Left cardiac atrium (tissue), 4 donors: ENCODE measurements around the gene DGKD. TPM values are rescaled to one million over a fixed set of nuclear protein-coding genes. Genes with fewer than 3 reads are reported as not detected.

Source experiments
- ATAC-seq, 2 donors: fragments of 200-7000 bp; cut with Tn5 transposase; one replicate each; pipeline ENCODE4 v1.9.1; 2020; ENCODE audit warnings: mild to moderate bottlenecking in 2 of 2, moderate library complexity in 2 of 2
- DNase-seq: peaks from one replicate; pipeline ENCODE4 v3.0.0-alpha.2; 2020
- intact Hi-C, 2 donors: fragments of 100-400 bp; cut with DNase I; formaldehyde crosslinking; loops; one replicate each; pipeline versions ENCODE4 v1.14.1 to v1.15.1; 2022 to 2023
- total RNA-seq, 2 donors: library from RNA; stranded (reverse); fragmentation: NEBNext Ultra II Directional; extraction: Animal tissue kit (Norgen Biotek cat#: 25700); gene quantifications; one replicate each; pipeline ENCODE4 v1.2.1, GENCODE V29; 2021
- donor health status: DM: no; HTN: yes; CAD: no.
- donor health status: DM: no; HTN: yes; CAD: no; lungs with severe emphysema.
- donor health status: DM: yes; HTN: yes; CAD: no.
- donor health status: Dilated cardiomyopathy.

Gene DGKD
- total RNA-seq, 2 donors from 2014 or later: 31.9 to 64.9 TPM

DNA sequence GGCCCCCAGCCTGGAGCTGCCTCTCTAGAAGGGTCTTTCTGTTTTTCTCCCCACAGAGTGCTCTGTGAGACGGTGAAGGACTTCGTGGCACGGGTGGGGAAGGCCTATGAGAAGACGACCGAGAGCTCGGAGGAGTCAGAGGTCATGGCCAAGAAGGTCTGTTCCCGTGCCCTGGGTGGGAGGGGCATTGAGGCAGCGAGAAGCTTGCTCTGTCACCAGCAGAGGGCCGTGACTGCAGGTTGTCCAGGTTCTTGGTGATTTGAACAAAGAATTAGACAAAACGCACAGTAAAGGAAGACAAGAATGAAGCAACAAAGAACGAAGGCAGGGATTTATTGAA is 93.9 kb downstream of the DGKD start:
- intact Hi-C loops: no loop called here
- DNase-seq (peak; percentile 10), ATAC-seq (no peak)

DNA sequence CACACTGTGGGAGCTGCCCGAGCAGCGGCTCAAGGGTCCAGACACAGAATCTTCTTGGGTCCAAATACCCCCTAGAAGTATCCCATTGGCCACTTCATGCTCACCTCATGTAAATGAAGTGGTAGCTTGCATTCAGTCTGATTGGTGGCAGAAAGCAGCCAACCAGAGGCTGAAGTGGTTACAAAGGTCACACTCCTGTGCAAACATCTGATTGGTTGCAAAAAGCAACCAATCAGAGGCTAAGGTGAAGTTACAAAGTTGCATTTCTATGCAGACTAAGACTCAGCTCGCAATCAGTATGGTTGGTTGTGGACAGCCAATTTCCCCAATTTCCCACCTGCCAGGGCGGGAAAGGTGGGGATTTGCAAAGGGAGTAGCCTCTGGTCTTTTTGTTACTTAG is 94.3 kb downstream of the DGKD start:
- ATAC-seq (no peak), DNase-seq (no peak)
- intact Hi-C loops: no loop called here

DNA sequence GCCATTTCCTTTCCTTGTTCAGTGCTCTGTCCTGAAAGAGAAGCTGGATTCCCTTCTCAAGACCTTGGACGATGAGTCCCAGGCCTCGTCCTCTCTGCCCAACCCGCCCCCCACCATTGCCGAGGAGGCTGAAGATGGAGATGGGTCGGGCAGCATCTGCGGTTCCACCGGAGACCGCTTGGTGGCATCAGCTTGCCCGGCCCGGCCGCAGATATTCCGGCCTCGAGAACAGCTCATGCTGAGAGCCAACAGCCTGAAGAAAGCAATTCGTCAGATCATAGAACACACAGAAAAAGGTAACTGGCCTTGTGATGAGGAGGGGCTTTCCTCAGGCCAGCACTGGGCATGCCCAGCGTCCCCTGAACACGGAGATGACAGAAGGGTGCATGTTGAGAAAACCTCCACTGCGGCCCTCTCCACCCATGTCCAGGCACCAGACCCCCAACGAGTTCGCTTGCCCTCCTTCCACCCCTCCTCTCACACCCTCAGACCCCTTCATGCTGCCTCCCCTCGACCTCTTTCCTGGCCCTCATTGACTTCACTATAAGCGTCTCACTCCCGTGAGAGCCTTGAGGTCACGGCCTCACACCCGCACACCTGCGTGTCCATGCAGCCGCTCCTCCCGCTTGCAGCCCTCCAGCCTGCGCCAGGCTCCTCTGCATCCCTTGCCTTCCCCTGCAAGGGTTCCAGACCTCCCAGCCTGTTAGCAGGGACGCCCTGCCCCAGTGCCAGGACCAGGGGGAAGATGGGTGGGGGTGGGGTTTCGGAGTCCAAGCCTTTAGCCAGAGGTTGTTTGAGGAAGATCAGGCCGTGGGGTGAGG is 95.0 kb downstream of the DGKD start:
- intact Hi-C loops: no loop called here
- peak; percentile 35 for DNase-seq
- peak in 1 of 2 donors; percentile 43 for ATAC-seq

DNA sequence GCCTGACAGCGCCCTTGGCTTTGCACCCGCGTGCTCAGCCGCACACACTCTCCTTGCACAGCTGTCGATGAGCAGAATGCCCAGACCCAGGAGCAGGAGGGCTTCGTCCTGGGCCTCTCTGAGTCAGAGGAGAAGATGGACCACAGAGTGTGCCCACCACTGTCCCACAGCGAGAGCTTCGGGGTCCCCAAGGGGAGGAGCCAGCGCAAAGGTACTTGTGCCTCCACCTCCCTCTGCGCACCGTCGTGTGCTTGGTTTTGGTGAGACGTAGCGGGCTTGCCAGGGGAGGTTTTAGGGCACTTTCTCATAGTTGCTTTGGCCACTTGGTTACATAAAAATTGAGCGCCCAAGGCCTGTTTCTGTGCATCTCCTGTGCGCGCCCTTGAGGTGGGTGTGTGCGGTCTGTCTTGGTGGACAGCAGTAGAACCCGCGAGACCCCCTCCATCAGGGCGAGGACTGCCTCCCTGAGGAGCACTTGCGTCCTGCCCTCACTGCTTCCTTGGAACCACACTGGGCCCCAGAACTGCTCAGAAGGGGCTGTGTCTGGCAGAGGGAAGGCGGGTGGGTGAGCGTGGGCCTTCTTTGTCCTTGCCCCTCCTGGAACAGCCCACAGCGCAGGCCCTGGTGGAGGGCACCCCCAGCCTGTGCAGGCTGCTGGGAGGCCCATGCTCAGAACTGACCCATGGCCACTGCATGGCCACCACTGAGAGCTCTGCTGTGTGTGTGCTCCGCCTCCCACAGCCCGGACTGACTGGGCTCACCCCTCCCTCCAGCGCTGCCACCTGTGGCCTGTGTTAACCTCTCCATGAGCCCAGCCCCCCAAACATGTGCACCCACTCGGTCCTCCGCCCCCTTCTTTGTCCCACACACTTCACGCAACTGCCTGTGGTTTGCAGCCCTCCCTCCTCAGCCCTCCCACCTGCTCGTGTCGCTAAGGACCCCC is 95.9 kb downstream of the DGKD start:
- DNase-seq: peak; percentile 9
- no peak for ATAC-seq
- intact Hi-C loops: no loop called here

DNA sequence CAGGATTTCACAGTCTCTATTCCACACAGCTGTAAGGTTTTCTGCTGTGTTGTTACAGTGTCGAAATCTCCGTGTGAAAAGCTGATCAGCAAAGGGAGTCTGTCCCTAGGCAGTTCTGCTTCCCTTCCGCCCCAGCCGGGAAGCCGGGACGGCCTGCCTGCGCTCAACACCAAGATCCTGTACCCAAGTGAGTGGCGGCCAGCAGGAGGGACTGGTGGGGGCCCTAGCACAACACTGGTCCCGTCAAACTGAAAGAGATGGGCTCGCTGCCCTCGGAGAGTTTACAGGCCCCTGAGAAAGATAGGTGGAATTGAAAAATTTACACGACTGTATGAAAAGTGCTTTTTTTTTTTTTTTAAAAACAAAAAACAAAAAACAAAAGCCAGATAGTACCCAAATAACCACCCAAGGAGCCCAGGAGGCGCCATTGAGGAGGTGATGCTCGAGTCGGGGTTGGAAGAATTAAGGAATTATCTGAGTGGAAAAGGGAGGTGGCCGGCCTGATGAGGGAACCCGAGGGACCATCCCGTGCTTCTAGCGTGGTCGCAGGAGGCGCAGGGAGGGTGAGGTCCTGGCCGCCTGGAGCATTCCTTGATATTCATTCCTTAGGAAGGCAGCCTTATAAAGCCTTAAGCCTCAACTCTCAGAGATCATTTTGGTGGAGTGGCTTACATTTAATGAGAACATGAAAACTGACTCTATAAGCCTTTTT is 96.7 kb downstream of the DGKD start:
- ATAC-seq: no peak
- DNase-seq: peak; percentile 13
- intact Hi-C loops: no loop called here

- no peak for ATAC-seq
- no peak for DNase-seq
- intact Hi-C loops: no loop called here
Observed at GRCh38 chr2:233451950-233452349, 97.7 kb downstream of the DGKD start.

DNA sequence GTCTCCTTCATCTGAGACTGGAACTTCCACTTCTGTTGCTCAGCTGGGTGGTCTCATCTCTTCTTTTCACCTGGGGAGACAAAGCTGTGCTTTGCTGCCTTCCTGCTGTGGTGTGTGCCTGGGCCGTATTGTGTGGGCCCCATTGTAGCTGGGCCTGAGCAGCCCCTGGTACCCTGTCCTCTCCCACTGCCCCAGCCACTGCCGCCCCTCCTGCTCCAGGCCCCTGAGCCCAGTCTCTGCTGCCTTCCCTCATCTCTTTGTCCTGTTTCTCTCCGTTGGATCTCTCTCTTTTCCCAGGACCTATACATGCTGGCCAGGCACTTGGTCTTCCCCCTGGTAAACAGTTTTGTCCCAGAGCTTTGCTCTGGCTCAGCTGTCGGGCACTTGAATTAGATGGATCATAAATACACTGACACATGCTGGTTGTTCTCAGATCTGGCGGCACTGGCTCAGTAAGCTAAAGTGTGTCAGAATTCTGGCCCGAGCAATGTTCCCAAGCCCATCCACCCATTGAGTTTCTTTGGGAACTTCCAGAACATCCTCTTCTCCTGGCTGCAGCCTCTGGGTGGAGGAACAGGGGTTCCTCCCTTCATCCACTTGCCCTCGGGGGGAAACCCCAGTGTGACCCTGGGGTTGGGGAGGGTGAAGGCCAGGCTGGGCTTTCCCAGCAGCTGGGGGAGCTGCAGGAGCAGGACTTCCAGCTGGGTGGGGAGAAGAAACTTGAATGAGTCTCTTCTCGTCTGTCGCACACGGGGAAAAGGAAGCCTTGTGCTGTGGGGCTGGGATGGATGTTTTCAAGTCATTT is 99.0 kb downstream of the DGKD start:
- DNase-seq (peak; percentile 10), ATAC-seq (no peak)
- intact Hi-C loops: no loop called here

GRCh38 chr2:233453916-233454315 is 99.6 kb downstream of the DGKD start:
- no peak for ATAC-seq
- DNase-seq: no peak
- intact Hi-C loops: no loop called here

DNA sequence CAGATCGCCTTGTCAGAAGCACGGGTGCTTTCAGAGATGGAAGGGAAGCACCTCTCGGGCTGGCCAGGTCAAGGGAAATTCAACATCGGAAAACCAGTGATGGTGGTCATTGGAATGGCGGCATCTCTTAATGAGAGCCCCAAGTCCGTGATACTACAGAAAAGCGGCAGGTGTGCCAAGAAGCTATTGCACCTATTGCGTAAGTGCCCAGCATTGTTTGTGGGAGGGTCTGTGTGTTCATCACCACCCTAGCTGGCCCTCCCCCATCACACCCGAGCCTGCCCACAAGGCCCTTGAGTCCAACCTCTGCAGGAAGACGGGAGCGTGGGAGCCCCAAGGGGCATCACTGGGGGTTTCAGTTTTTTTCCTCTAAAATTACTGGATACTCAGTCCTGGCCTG is 100.7 kb downstream of the DGKD start:
- DNase-seq (peak; percentile 10), ATAC-seq (no peak)
- intact Hi-C loops: no loop called here

GRCh38 chr2:233455491-233455890 is 101.2 kb downstream of the DGKD start:
- ATAC-seq (no peak), DNase-seq (peak; percentile 1)
- intact Hi-C loops: no loop called here

GRCh38 chr2:233456111-233456510 is 101.8 kb downstream of the DGKD start:
- intact Hi-C loops: no loop called here
- DNase-seq (no peak), ATAC-seq (no peak)

- DNase-seq: no peak
- no peak for ATAC-seq
- intact Hi-C loops: no loop called here
Observed at GRCh38 chr2:233456934-233457333, 102.6 kb downstream of the DGKD start.

GRCh38 chr2:233457356-233457755 is 103.1 kb downstream of the DGKD start:
- no peak for DNase-seq
- intact Hi-C loops: no loop called here
- ATAC-seq: no peak

DNA sequence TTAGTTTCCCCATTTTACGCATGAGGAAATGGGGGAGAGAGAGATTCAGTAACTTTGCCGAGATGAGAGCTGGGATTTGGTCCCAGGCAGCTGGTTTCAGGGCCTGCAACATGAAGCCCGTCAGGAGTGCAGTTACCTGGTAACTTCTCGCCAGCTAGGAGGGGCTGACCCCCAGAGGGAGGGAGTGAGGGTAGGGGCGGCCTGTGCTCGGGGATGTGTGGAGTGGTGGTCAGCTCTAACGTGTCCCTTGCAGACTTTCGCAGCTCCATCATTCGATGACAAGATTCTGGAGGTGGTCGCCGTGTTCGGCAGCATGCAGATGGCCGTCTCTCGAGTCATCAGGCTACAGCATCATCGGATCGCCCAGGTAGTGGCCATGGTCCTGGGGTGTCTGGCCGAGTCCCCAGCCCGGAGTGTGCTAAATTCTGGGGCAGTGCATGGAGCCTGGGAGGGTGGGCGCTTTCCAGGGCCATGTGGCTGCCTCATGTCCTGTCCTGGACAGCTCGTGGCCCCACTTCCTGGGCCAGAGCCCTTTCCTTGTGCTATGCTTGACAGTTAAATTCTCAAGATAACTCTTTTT is 103.8 kb downstream of the DGKD start:
- no peak for DNase-seq

DNA sequence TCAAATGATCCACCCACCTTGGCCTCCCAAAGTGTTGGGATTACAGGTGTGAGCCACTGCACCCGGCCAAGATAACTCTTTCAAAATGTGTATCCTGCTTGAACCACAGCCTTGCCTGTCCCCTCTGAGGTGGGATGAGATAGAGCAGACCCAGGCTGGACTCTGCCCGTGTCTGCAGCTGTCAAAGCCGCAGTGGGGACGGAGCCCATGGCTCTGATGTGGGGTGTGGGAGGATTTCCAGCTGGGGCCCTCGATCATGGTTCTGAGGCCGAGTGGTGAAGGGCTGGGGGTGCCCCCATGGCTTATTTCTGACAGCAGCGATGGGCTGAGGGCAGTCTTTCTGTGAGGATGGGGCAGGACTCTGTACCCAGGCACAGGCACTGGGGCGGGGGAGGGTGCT is 104.5 kb downstream of the DGKD start:
- intact Hi-C loops: no loop called here
- ATAC-seq: no peak
- DNase-seq: no peak

More for the DNA sequence above, 103.8 kb downstream of the DGKD start:
- ATAC-seq: no peak
- intact Hi-C loops: no loop called here

DNA sequence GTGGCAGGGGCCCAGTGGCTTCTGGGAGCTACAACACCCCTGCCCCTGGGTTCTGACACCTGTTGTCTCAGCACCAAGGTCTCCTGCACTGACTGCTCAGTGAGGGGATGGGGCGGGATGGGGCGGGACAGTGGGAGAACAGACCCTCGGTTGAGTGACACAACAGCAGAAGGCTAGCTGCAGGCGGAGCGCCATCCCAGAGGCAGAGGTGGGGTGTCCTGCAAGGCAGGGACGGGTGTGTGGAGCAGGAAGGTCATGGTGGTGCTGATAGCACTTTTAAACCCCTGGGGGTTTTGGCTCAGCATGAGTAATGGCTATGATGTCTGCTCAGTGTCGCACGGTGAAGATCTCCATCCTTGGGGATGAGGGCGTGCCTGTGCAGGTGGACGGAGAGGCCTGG is 105.1 kb downstream of the DGKD start:
- ATAC-seq: no peak
- DNase-seq: no peak
- intact Hi-C loops: no loop called here

GRCh38 chr2:233460726-233461441 is 106.6 kb downstream of the DGKD start:
- intact Hi-C loops: no loop called here
- no peak for DNase-seq
- ATAC-seq: peak in 1 of 2 donors; percentile 23

- DNase-seq: no peak
- ATAC-seq: no peak
- intact Hi-C loops: no loop called here
Observed at GRCh38 chr2:233461481-233461891, 107.2 kb downstream of the DGKD start.
